ENCODE data around the gene OR8B2.

The OR8B2 gene

DNA sequence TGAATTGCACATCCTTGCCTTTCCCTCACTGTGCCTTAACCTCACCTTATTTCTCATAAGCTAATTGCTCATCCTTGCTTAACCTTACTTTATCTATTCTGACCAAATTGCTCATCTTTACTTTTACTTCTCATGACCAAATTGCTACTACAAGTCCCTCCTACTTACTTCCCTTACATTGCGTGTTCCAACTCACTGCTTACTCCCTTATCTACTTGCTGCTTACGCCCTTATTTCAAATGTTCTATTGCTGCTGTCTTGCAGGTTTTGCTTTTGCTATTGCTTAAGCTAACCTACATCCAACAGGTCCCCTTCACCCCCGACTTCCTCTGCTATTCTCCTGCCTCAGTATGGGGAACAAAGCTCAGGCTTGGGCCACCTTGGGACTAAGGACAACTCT, 8.0 kb downstream of the OR8B2 start:
- no peak for DNase-seq (ENCODE audit: low read depth)
- TF ChIP-seq, protein P1, sequence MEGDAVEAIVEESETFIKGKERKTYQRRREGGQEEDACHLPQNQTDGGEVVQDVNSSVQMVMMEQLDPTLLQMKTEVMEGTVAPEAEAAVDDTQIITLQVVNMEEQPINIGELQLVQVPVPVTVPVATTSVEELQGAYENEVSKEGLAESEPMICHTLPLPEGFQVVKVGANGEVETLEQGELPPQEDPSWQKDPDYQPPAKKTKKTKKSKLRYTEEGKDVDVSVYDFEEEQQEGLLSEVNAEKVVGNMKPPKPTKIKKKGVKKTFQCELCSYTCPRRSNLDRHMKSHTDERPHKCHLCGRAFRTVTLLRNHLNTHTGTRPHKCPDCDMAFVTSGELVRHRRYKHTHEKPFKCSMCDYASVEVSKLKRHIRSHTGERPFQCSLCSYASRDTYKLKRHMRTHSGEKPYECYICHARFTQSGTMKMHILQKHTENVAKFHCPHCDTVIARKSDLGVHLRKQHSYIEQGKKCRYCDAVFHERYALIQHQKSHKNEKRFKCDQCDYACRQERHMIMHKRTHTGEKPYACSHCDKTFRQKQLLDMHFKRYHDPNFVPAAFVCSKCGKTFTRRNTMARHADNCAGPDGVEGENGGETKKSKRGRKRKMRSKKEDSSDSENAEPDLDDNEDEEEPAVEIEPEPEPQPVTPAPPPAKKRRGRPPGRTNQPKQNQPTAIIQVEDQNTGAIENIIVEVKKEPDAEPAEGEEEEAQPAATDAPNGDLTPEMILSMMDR (IDR thresholded peaks at IDR 0.05; ENCODE audit: insufficient read depth, low read depth, low read length, missing control alignments), result no peak
- H3K4me3 ChIP-seq (ENCODE audit: low read depth, low read length), result no peak overlapping the region

DNA sequence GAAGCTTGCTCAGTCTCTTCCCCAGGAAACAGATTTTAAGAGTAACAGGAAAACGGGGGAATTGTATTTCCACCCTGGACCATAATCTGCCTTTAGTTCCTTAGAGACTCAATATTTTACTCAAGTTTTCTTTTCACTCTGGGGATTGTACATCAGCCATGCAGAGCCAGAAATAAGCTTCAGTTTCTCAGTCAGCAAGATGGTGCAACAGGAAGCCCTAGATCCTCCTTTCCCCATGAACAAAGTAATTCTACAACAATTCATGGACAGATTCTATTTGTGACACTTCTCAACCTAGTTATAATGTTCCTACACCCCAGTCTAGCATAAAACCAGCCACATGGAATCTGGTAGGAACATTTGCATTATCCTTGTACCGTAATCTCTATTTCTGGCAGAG, 24.7 kb downstream of the OR8B2 start:
- DNase-seq (ENCODE audit: low read depth), result no peak
- H3K4me3 ChIP-seq (ENCODE audit: low read depth, low read length), result no peak overlapping the region
- TF ChIP-seq, protein P1 (IDR thresholded peaks at IDR 0.05; ENCODE audit: insufficient read depth, low read depth, low read length, missing control alignments), result no peak

DNA sequence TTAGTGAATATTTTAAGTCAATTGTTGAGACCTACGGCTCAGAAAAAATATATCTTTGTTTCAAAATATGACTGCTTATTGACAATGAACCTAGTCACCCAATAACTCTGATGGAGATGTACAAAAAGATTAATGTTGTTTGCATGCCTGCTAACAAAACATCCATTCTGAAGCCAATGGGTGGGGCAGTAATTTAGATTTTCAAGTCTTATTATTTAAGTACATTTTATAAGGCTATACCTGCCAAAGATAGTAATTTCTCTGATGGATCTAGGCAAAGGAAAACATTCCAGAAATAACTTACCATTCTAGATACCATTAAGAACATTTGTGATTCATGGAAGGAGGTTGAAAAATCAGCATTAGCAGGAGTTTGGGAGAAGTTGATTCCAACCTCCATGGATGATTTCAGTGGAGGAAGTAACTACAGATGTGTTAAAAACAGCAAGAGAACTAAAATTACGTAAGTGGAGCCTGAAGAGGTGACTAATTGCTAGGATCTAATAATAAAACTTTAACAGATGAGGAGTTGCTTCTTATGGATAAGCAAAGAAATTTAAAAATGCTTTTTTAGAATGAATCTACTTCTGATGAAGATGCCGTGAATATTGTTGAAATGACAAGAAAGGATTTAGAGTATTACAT, 37.9 kb downstream of the OR8B2 start:
- TF ChIP-seq, protein P1 (IDR thresholded peaks at IDR 0.05; ENCODE audit: insufficient read depth, low read depth, low read length, missing control alignments), result no peak
- H3K4me3 ChIP-seq (ENCODE audit: low read depth, low read length), result no peak overlapping the region
- no peak for DNase-seq (ENCODE audit: low read depth)

DNA sequence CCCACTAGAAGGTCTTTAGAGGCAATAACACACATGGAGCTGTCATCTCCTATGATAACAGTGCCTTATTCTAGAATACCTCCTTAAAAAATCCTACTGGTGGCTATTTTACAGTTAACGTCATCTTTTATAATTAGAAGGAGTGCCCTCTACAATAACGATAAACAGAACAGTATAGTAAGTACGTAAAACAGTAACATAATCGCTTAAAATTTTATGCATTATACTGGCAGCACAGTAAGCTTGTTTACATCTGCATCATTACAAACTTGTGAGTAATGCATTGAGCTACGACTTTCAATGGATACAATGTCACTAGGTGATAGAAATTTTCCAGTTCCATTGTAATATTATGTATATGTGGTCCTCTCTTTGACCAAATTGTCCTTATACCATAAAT, 40.0 kb downstream of the OR8B2 start:
- DNase-seq (ENCODE audit: low read depth), result no peak
- H3K4me3 ChIP-seq (ENCODE audit: low read depth, low read length), result no peak overlapping the region
- TF ChIP-seq, protein P1 (IDR thresholded peaks at IDR 0.05; ENCODE audit: insufficient read depth, low read depth, low read length, missing control alignments), result no peak

DNA sequence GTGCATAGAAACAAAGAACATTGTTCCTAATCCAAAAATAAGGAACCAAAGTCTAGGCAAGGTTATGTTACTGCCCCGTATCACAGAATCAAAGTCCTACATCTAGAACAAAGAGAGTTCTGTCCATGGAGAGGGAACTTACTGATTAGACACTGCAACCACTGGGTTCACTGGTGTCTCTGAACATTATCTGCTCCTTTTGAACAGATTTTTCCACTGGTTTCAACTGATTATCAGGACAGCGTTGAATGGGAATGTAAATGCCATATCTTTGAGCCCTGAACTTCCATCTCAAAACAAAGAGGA, 44.2 kb downstream of the OR8B2 start:
- TF ChIP-seq, protein P1 (IDR thresholded peaks at IDR 0.05; ENCODE audit: insufficient read depth, low read depth, low read length, missing control alignments), result no peak
- DNase-seq (ENCODE audit: low read depth), result no peak

DNA sequence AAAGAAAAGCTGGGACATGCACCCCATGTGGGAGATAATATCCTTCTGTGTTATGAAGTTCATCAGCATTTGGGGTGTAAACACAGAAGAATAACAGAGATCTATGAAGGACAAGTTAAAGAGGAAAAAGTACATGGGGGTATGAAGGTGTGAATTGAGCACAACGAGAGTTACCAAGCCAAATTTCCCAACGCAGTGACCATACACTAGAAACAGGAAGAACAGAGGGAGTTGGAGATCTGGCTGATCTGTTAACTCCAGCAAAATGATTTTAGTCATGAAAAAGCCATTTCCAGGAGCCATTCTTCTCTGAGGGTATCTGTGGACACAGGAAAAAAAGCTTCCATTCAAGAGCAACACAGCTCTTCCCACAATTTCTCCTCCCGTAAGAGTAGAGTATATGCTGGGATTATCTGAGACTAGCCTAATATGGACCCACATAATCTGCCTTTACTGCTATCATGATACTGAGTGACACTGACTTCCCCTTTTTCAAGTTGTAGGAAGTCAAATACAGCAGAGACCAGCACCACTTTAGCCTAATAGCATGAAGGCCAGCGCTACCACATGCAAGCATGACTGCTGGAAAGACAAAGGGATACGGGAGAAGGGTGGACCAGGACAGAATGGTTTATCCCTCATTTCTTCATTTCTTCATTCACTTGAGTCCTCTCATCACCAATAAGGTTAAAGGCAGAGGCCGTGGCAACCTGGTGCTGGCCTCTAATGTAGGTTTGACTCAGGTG, 44.7 kb downstream of the OR8B2 start:
- no peak overlapping the region for H3K4me3 ChIP-seq (ENCODE audit: low read depth, low read length)
- no peak for DNase-seq (ENCODE audit: low read depth)
- TF ChIP-seq, protein P1 (IDR thresholded peaks at IDR 0.05; ENCODE audit: insufficient read depth, low read depth, low read length, missing control alignments), result no peak

More for the DNA sequence above, 44.2 kb downstream of the OR8B2 start:
- no peak overlapping the region for H3K4me3 ChIP-seq (ENCODE audit: low read depth, low read length)

Measured in GM12865 (cell line).